ENCODE data around the gene SUN1. TPM values are rescaled to one million over a fixed set of nuclear protein-coding genes. Genes with fewer than 3 reads are reported as not detected.

SUN1 gene
- polyA plus RNA-seq, 3 donors, result 44.2 to 154 (median 51.5) TPM

DNA sequence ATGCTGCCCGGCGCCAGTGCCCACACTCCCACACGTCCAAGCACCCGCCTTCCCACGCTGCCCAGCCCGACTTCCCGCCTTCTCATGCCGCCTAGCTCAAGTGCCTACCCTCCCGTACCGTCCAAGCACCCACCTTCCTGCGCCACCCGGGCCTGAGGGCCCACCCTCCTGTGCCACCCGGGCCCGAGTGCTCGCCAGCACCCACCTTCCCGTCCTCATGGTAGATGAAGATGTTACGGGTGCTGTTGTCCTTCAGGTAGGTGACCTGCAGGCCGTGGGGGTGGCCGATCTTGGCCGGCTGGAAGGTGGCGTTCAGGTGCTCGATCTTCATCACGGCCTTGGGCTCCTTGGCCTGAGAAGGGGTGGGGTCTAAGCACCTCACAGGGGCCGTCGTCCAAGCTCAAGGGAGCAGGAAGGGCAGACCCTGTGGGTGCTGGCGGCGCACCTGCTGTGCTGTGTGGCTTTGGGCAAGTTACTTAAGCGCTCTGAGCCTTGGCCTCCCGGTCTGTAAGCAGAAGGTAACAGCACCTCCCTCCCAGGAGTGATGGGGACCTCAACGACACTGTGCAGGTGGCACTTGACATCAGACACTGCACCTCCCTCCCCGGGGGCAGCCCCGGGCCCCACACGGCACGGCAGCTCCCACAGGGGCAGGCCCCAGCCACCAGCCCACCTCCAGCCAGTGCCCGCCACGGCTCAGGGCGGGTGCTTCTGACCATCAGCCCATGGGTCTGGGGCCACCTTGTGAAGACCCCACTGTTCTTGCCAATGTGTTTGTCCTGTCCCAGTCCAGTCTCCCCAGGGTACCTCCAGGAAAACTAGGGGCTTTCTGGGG lies 71.9 kb downstream of the SUN1 start:
- Mint-ChIP-seq H3K27me3 (ENCODE audit: low read depth in 3 of 3) (no peaks in the 10 kb centered on the region), H3K4me3 (no peak overlapping the region), H3K27ac (peak overlapping the region in 2 of 7 donors; percentile 45 to 77), H3K4me1 (peaks cover 27% of the 10 kb centered on the region), H3K9me3 (no peaks in the 10 kb centered on the region), H3K36me3 (peaks cover 15 to 50% of the 10 kb centered on the region in 2 donors)
- H3K27ac ChIP-seq (ENCODE audit: low read depth in 1 of 2, low read length in 2 of 2), result no peak overlapping the region
- H3K36me3 ChIP-seq (replicated peaks in 1 of 2; ENCODE audit: control insufficient read depth in 1 of 2, insufficient read depth in 2 of 2, low read length in 2 of 2), result peaks cover 39 to 47% of the 10 kb centered on the region in 2 donors
- no peak overlapping the region for H3K4me3 ChIP-seq (replicated peaks in 1 of 3; ENCODE audit: low read depth in 2 of 3, low read length in 3 of 3)
- no peak overlapping the region for H3K4me2 ChIP-seq (replicated peaks; ENCODE audit: extremely low read depth, low read length, poor library complexity, severe bottlenecking)
- H3K9me3 ChIP-seq (replicated peaks in 1 of 2; ENCODE audit: control insufficient read depth in 1 of 2, insufficient read depth in 1 of 2, low read length in 2 of 2), result no peaks in the 10 kb centered on the region
- H3K4me1 ChIP-seq (ENCODE audit: control insufficient read depth in 1 of 2, insufficient read depth in 2 of 2, low read length in 2 of 2), result peaks cover 31 to 36% of the 10 kb centered on the region in 2 donors
- no peak for DNase-seq
- H2AFZ ChIP-seq (ENCODE audit: insufficient read depth, low read depth, low read length, poor library complexity, severe bottlenecking), result no peak overlapping the region
- TF ChIP-seq, protein P1, sequence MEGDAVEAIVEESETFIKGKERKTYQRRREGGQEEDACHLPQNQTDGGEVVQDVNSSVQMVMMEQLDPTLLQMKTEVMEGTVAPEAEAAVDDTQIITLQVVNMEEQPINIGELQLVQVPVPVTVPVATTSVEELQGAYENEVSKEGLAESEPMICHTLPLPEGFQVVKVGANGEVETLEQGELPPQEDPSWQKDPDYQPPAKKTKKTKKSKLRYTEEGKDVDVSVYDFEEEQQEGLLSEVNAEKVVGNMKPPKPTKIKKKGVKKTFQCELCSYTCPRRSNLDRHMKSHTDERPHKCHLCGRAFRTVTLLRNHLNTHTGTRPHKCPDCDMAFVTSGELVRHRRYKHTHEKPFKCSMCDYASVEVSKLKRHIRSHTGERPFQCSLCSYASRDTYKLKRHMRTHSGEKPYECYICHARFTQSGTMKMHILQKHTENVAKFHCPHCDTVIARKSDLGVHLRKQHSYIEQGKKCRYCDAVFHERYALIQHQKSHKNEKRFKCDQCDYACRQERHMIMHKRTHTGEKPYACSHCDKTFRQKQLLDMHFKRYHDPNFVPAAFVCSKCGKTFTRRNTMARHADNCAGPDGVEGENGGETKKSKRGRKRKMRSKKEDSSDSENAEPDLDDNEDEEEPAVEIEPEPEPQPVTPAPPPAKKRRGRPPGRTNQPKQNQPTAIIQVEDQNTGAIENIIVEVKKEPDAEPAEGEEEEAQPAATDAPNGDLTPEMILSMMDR (IDR thresholded peaks at IDR 0.05), result no peak
- intact Hi-C loops (cut with micrococcal nuclease), result loop anchor here (5.0 to 10.0 kb wide), 2 partner anchors 68 to 161 kb away; no protein-coding TSS in a partner anchor
- 92% methylated on average over 27 of the region's 37 CpGs for WGBS (ENCODE audit: insufficient coverage)
- H3K79me2 ChIP-seq (ENCODE audit: insufficient read depth, low read length), result peaks cover 26% of the 10 kb centered on the region
- no peaks in the 10 kb centered on the region for H3K27me3 ChIP-seq (ENCODE audit: control insufficient read depth in 2 of 2, insufficient read depth in 2 of 2, low read length in 2 of 2)
- H4K20me1 ChIP-seq (ENCODE audit: insufficient read depth, low read length), result peaks cover 88% of the 10 kb centered on the region
- no peak overlapping the region for H3K9ac ChIP-seq (ENCODE audit: insufficient read depth, low read length, poor library complexity, severe bottlenecking)

DNA sequence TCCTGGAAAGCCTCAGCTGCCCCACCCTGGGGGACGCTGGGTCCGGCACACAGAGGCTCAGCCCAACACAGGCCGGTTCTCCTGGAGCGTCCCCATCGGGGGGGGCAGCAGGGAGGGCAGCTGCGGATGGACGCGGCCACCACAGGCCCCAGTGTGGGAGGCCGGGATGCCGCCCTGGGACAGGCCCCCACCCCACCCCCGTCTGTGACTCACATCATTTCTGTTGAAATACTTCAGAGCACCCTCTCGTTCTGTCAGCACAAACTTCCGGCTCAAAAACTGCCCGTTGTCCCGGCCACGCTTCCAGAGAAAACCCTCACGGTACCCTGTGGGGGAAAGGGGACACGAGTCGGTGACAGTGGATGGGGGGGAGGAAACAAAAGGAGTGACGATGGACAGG lies 72.6 kb downstream of the SUN1 start:
- no peaks in the 10 kb centered on the region for H3K9me3 ChIP-seq (replicated peaks in 1 of 2; ENCODE audit: control insufficient read depth in 1 of 2, insufficient read depth in 1 of 2, low read length in 2 of 2)
- no peak for DNase-seq
- Mint-ChIP-seq H3K4me3 (peak overlapping the region in 1 of 2 donors; percentile 31), H3K36me3 (peaks cover 15 to 42% of the 10 kb centered on the region in 2 donors), H3K9me3 (no peaks in the 10 kb centered on the region), H3K27ac (peak overlapping the region in 4 of 7 donors; percentile 65 to 76 (median 72)), H3K27me3 (ENCODE audit: low read depth in 3 of 3) (no peaks in the 10 kb centered on the region), H3K4me1 (peaks cover 29% of the 10 kb centered on the region)
- H3K4me3 ChIP-seq (replicated peaks in 1 of 3; ENCODE audit: low read depth in 2 of 3, low read length in 3 of 3), result no peak overlapping the region
- no peak overlapping the region for H3K9ac ChIP-seq (ENCODE audit: insufficient read depth, low read length, poor library complexity, severe bottlenecking)
- H4K20me1 ChIP-seq (ENCODE audit: insufficient read depth, low read length), result peaks cover 85% of the 10 kb centered on the region
- intact Hi-C loops (cut with micrococcal nuclease), result loop anchor here (5.0 to 10.0 kb wide), 2 partner anchors 67 to 160 kb away; no protein-coding TSS in a partner anchor
- peaks cover 32% of the 10 kb centered on the region for H3K79me2 ChIP-seq (ENCODE audit: insufficient read depth, low read length)
- no peak overlapping the region for H2AFZ ChIP-seq (ENCODE audit: insufficient read depth, low read depth, low read length, poor library complexity, severe bottlenecking)
- H3K27me3 ChIP-seq (ENCODE audit: control insufficient read depth in 2 of 2, insufficient read depth in 2 of 2, low read length in 2 of 2), result no peaks in the 10 kb centered on the region
- H3K4me2 ChIP-seq (replicated peaks; ENCODE audit: extremely low read depth, low read length, poor library complexity, severe bottlenecking), result no peak overlapping the region
- peaks cover 38 to 43% of the 10 kb centered on the region in 2 donors for H3K4me1 ChIP-seq (ENCODE audit: control insufficient read depth in 1 of 2, insufficient read depth in 2 of 2, low read length in 2 of 2)
- WGBS (ENCODE audit: insufficient coverage), result 85% methylated on average over 17 of the region's 20 CpGs
- TF ChIP-seq, protein P1 (IDR thresholded peaks at IDR 0.05), result no peak
- H3K27ac ChIP-seq (ENCODE audit: low read depth in 1 of 2, low read length in 2 of 2), result no peak overlapping the region
- H3K36me3 ChIP-seq (replicated peaks in 1 of 2; ENCODE audit: control insufficient read depth in 1 of 2, insufficient read depth in 2 of 2, low read length in 2 of 2), result peaks cover 32 to 40% of the 10 kb centered on the region in 2 donors
